M059J (cell line): ENCODE results near the gene GALNT10. TPM values are rescaled to one million over a fixed set of nuclear protein-coding genes. Genes with fewer than 3 reads are reported as not detected.
A peak's percentile ranks its signal among the peaks of the same experiment; 100 is the strongest.

Experiments used
- DNase-seq: peaks from one replicate; pipeline ENCODE4 v3.0.0-alpha.2; 2012; ENCODE audit warnings: low read depth
- total RNA-seq: library from RNA; depleted of rRNA; stranded (reverse); fragments of >200 nt; shearing (Covaris generic); gene quantifications from 2 replicates; pipeline ENCODE4 v1.2.3, GENCODE V29; 2014

GALNT10 gene
- total RNA-seq, 1 experiment from 2014 or later: 45.4 TPM

DNA sequence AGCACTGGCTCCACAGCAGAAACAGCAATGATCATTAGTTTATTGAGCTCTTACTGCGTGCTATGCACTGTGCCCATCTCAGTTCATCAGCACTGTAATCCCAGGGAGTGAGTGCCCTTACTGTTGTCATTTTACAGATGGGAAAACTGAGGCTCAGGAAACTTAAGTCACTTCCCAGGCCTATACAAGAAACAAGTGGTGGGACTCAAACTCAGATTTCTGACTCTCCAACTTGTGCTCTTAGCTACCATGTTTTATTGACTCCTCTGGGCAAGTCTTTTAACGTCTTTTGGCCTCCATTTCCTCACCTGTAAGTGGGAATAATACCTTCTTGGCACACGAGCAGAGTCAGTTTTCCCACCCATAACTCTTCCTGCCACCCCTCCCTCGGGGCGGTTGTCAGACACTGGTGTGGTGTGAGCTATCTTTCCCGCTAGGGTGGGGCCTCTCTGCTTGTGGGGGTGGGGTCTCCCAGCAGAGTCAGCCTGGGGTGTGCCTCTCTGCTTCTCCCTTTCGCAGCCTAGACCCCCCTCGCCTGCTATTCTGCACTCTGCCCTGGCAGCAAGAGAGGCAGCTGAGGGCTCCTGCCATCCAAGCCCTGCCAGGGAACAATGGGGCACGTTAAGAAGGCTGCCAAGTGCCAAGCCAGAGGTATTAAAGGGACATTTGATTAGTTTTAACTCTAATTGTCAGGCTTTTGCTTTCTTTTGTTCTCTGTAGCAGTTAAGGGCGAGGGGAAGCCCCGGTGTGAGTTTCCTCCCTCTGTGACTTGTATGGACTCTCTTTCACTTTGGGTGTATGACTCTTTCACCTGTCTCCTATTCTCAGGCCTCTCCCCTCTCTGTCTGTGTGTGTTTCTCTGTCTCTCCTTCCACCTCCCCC is 12.1 kb downstream of the GALNT10 start:
- no peak for DNase-seq

DNA sequence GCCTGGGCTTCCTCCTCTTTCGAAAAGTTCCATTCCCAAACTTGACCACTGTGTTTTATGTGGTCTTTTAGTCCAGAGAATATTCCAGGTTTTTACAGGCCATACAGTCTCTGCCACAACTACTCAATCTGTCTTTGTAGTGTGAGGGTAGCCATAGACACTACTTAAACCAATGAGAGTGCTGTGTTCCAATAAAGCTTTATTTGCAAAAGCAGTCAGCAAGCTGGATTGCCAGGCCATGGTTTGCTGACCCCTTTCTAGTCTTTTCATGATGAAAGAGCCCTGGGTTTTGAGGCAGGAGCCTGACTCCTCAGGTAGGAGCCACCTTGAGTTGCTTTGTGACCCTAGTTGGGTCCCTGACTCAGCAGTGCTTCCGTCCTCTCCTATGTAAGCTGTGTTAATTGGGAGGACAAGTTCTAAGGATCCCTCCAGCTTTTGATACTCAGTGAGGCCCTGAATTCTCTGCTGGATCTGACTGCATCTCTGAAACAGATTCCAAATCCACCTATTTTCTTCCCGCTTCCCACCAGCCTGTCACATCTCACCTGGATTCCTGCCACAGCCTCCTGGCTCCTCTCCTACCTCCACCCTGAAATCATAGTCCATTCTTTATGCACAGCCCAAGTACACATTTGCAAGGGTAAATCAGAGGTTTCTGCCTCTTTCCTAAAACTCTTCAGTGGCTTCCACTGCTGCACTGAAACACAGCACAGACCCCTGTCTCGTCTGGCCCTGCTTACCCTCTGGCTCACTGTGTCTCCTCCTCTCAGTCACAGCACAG is 13.5 kb downstream of the GALNT10 start:
- DNase-seq: no peak

DNA sequence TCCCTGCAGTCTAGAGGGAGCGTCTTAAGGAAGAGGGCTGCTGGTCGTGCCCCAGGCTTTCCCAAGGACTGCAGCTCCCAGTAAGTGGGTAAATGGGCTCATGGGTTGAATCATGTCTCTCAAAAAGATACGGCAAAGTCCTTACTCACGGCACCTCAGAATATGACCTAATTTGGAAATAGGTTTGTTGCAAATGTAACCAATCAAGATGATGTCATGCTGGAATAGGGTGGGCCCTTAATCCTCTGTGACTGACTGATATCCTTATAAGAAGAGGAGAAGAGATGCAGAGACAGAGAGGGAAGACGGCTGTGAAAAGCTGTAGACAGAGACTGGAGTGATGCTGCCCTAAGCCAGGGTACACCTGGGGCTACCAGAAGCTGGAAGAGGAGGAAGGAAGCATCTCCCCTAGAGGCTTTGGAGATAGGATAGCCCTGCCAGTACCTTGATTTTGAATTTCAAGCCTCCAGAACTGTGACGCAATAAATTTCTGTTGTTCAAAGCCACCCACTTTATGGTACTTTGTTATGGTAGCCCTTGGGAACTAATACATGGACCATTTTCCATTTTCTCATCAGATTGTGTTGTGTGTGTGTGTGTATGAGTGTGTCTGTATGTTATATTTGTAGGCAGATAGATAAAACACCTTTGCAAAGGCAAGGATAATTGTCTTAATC is 15.0 kb downstream of the GALNT10 start:
- peak; percentile 41 for DNase-seq

DNA sequence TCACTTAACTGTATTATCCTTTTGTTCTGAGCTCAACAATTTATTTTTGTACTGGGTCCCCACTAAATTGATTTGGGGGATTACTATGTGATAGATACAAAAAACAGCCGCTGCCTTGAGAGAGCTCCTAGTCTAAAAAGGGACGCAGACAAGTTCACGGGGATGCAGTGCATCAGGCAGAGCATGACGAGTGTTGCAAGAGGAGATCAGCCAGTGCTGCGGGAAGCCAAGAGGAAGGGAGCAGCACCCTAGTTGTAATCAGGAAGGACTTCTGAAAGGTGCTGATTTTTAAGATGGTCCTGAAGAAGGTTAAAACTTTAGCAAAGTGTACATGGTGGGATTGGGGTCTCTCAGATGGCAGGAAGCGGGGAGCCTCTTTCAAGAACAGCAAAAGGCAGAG is 15.8 kb downstream of the GALNT10 start:
- no peak for DNase-seq

DNA sequence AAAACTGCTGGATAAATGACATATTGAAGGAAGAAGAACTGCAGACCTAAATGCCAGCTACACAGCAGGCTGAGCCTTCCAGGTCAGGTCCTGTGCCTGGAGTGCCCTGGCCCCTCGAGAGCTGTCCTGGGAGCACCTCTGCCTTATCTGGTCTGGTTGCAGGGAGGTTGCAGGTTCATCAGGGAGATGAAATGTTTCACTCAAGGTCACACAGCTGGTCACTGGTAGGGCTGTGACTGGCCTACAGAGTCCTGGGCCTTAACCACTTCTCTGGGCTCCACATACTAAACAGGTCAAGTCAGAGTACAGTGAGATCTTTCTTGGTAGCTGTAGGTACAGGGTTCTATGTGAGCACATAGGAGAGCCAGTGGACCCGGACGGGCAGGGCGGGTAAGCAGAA is 16.7 kb downstream of the GALNT10 start:
- DNase-seq: no peak

DNA sequence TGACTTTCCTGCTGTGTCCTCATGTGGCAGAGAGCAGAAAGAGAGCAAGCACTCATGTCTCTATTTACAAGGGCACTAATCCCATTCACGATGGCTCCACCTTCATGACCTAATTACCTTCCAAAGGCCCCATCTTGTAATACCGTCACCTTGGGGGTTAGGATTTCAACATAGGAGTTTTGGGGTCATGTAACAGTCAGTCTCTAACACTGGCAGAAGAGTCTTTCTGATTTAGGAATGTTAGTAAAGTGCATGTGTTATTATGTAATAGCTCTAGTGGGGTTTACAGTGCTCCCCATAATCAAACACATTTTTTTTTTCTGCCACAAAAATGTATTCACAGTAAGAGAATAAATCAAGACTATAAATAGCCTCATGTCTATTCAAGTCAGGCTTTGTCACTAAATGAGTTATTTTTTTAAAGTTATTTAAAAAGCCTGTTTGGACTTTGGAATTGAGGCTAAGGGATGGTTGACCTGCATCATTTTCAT is 19.1 kb downstream of the GALNT10 start:
- DNase-seq: no peak

DNA sequence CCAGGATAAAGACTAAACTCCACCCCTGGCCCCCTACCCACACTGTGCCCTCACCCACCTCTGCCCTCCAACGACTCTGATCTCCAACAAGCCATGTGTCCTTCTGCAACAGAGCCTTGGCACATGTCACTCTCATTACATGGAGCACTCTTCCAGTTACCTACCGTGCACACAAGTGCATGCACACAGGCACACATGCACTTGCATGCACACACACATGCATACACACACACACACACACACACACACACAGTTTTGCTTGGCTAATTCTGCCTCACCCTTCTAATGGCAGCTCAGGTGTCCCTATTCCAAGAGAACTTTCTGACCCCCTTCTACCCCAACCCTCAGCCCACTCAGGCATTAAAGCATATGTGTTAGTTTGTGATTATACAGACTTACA is 19.6 kb downstream of the GALNT10 start:
- no peak for DNase-seq

DNA sequence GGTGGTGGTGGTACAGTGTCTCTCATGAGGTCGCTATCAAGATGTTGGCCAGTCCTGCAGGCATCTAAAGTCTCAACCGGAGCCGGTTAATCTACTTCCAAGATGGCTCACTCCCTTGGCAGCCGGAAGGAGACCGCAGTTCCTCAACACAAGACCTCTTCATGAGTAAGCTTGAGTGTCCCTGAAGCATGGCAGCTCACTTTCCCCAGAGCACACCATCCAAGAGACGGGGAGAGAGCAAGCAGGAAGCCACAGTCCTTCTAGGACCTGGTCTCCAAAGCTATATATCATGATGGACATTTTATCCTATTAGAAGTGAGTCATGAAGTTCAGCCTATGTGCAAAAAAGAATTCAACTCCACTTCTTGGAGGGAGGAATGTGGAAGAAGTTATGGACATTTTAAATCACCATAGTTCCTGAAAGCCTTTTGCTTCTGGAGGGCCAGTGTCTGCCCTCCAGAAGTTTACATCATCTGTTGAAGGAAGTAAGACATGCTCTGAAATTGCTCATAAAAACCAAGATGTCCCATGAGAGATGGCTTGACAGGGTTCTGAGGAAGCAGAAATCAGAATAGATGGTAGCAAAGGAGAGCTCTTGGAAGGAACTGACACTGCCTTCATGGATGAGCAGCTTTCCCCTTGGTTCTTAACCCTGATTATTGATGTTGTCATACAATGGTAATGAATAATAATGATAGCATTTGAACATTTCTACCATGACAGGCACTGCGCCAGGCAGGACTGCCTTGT is 21.3 kb downstream of the GALNT10 start:
- DNase-seq: peak; percentile 80

DNA sequence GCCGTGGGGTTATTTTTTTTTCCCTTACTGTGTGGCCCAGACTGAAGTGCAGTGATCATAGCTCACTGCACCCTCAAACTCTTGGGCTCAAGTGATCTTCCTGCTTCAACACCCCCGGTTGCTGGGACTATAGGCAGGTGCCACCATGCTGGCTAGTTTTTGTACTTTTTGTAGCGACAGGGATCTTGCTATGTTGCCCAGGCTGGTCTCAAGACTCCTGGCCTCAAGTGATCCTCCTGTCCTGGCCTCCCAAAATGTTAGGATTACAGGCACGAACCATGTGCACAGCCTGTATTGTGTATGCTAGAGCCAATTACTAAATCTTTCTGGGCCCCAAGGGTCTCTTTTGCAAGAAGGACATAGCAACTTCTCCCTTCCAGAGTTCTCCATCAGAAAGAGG is 23.1 kb downstream of the GALNT10 start:
- no peak for DNase-seq

DNA sequence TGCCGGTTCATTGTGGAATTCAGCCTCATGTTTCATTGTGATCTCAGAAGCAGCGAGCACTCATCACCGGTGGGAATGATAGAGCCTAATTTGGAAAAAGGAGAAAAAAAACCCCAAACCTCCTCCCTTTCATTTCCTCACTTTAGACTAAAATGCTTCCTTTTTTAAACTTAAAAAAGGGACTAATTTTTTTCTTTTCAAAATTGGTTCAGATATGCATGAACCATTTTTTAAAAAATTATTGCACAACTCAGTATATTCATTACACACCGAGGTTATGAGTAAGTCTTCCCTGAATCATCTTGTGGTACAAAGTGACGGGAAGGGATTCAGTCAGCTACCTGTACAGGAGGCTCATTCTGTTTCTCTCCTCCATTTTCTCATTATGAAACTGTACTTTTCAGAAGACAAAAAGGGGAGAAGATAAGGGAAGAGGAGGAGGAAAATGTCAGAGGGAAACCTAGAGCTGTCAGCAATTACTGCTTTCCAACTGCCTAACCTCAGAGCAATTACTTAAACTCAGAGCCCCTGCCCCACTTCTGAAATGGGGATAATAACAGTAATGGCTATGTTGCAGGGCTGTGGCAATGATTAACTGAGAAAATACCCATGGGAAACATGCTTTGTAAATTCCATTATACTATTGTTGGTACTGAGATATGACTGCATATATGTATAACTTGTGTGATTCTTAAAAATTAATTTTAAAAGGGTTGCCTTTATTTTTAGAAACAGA is 24.0 kb downstream of the GALNT10 start:
- DNase-seq: peak; percentile 71

DNA sequence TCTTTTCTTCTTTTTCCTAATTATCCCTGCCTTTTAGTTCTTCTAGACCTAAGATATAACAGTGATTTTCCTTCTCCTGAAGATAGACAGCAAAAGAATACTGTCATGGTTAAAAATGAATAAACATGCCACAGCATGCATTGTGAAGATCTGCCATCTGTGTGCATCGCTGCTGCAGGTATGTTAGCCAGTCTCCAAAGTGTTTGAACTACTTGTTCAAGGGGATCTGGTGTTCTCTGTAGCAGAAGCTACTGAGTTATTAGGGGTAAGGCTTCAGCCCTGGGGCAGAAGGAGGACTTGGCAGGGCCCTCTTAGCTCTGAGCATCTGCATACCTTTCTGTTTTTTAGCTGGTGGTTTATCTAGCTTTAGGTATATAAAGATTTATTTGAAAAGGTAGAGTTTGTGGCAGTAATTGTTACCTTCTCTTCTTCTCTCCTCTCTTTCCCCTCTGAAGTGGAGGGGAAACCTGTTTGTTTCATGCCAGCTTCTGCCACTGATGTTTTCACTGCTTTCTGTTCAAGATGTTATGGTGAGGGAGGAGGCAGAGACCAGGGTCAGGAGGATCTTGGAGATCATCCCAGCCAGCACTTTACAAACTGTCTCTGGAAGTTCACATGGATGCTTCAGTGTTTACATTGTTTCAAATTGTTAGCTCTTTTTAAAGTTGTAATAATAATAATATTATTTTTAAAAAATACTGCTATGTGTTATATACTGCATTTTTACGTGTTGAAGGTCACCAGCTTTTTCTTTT is 25.2 kb downstream of the GALNT10 start:
- peak; percentile 22 for DNase-seq

DNA sequence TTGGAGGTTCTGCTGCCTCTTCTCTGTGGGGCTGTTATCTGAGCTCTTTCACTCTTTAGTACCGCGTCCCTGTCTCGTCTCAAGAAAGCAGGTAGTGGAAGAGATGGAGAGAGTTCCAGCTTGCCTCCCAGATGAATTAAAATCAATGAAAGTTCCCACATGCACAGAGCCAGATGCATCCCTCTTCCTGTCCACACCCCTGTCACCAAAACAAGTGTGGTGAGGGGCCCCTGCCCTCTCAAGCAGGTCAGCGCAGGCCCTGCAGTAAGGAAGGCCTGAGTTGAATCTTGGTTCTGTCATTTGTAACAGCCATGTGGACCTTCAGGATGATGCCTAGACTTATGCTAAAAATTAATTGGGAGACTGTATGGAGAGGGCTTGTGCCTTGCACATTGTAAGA is 26.9 kb downstream of the GALNT10 start:
- DNase-seq: no peak

DNA sequence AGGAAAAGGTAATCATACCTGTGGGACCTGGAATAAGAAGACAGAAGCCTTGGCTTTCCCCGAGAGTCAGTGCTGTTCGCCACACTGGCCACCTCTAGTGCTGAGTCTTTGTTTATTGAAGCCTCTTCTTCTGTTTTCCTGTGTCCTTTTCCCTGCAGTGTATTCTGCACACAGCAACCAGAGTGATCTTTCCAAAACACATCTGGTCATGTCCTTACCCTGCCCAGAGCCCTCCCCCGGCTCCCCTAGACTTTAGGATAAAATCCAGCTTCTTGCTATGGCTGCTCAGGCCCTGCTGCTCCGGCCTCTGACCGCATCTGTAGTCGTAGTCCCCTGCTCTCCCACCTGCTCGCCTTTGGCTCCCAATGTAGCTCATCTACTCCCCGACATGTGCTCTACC is 28.3 kb downstream of the GALNT10 start:
- DNase-seq: no peak

DNA sequence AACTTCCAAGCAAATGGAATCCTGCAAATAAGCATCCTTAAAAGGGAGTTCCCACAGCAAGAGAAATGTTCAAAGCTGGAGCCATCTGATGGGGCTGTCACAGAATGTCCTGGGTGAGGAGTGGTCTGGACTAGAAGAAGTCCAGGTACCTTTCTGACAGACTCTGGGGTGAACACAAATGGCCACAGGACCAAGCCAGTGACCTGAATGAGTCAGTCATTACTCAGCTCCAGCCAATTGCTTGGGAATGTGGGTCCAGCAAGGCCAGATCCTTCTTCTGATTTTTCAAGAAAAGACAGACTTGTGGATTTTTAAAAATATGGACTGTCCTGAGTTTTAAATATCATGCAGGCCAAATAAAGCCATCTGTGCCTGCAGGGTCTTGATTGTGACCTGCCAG is 30.1 kb downstream of the GALNT10 start:
- DNase-seq: peak; percentile 90

DNA sequence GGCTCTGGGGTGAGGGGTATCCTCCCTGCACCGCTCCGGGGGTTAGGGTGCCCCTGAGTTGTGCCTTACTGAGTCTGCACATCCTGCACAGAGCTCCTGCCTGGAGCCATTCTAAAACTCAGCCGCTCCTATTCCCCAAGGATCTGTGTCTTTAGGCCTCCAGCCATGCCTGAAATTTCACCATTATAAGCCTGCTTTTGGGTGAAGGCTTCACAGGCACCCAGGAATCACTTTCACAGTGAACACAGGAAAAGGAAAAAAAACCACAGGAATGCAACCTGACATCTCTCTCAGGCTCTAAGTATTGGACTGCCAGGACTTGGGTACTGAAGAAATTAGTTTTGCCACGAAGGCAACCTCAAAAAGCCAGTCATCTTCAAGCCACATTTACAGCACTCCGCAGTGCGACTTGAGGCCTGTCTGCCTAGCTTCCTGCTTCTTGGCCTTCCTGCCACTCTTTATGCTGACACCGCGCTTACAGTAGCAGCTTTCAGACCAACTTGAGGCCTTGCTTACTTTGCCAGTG is 30.9 kb downstream of the GALNT10 start:
- DNase-seq: peak; percentile 98

DNA sequence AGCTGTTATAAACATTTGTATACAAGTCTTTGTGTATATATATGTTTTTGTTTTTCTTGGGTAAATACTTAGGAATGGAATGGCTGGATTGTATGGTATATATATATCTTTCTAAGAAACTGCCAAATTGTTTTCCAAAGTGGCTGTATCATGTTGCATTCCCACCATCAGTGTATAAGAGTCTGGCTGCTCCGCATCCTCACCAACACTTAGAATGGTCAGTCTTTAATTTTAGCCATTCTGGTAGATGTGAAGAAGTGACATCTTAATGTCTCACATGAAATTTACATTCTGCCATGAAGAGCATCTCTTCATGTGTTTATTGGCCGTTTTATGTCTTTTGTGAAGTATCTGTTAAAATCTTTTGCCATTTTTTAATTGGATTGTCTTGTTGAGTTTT is 31.9 kb downstream of the GALNT10 start:
- DNase-seq: no peak

DNA sequence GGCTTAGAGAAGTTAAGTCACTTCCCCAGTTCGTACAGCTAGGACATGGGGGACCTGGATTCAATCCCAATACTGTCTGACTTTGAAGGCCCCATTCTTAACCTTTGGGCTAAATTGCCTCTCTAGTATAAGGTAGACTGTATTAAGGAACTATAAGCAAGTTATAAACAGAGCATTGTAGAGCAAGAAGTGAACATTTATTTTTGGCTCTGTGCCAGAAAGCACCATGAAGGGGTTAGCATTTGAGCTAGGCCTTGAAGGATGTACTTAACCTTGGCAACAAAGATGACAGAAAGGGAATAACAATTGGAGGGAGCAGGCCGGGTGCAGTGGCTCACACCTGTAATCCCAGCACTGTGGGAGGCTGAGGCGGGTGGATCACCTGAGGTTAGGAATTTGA is 32.8 kb downstream of the GALNT10 start:
- no peak for DNase-seq

DNA sequence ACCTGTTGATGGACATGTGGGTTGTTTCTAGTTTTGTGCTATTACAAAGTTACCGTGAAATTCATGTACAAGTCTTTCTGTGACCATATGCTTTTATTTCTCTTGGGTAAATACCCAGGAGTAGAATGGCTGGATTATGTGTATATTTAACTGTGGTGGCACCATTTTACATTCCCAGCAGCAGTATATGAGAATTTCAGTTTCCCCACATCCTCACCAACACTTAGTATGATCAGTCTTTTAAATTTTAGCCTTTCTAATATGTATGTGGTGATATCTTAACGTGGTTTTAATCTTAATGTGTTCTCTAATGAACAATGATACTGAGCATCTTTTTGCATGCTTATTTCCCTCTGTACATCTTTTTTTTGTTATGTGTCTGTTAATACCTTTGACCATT is 36.6 kb downstream of the GALNT10 start:
- no peak for DNase-seq

DNA sequence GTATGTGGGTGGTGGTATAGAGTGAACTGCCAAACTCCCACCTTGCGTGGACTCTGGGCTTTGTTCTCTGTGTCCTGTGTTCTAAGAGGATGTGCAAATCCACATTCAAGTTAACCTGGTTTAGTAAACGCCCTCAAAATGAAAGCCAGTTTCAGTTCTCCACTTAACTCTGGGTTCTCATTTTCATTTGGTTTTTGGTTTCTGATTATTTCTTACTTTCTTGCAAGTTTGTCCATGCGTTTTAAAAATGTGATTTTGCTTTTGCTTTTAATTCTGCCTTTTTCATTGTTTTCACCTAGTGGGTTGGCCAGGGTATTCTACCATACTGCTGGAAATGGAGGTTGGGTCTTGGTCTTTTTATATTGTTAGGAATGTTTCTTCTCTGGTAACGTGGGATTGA is 38.2 kb downstream of the GALNT10 start:
- no peak for DNase-seq

DNA sequence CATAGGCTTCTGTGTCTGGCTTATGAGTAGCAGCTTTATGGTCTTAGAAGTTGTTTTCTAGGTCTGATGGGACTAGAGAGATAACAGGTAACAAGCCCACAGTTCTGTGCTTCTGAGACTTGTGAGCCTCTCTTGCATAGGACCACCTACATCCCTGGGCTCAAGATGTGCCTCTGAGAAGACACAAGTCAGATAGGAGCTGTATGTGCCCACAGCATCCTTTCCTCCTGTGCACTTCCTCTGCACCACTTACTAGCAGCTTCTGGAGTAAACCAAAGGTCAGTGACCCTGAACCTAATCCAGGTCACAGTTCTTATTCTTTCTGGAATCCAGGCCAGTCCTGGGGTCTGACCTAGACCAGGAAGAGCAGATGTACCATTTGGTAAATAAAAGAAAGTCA is 40.0 kb downstream of the GALNT10 start:
- no peak for DNase-seq
